NCI-H460 (cell line): ENCODE results near the gene MYOM3. TPM values are rescaled to one million over a fixed set of nuclear protein-coding genes. Genes with fewer than 3 reads are reported as not detected.
A peak's percentile ranks its signal among the peaks of the same experiment; 100 is the strongest.
"Not testable (repeated sequence)": the region's sequence is repeated elsewhere in the genome, so short reads cannot be mapped to it uniquely, and the experiment has no call there.

Source experiments
- DNase-seq: peaks from one replicate; pipeline ENCODE4 v3.0.0-alpha.2; 2016; ENCODE audit warnings: low read depth; ENCODE audit errors: extremely low read depth
- total RNA-seq: library from RNA; depleted of rRNA; stranded (reverse); fragments of >200 nt; shearing (Covaris generic); gene quantifications from 2 replicates; pipeline ENCODE4 v1.2.3, GENCODE V29; 2014

The MYOM3 gene
- total RNA-seq, 1 experiment from 2014 or later, result 3.1 TPM

DNA sequence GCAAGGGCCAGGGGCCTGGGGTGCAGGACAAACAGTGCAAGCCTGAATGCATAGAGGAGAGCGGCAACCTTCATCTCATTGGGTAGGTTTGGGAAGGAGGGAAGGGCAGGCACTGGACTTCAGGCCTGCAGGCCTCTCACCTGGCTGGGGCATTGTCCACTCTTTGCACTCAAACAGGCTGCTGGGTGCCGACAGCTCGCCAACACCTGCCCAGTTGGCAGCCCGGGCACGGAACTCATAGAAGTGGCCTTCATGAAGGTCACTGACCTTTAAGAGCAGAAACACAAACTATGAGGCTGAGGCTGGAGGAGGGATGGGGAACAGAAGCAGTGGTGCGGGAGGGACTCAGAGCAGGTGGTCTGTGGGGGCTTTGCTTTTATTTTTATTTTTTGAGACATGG is 30.7 kb downstream of the MYOM3 start:
- no peak for DNase-seq

DNA sequence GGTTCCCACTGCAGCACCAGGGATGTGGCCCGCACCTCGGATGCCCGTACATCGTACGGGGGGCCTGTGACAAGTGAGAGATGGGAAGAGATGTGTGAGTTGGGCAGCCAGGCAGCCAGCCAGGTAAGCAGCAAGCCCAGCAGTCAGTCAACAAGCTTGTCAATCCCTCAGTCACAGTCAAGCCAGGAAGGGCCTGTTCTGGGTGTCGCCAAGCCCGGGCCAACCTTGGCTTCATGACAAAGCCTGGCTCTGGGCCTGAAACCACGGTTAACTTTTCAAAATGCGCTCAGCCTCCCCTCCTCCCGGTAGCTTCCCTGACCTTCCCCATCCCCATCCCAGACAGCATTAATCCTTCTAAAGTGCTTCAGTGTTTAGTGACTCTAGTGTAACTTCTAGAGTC is 31.8 kb downstream of the MYOM3 start:
- DNase-seq, result no peak

DNA sequence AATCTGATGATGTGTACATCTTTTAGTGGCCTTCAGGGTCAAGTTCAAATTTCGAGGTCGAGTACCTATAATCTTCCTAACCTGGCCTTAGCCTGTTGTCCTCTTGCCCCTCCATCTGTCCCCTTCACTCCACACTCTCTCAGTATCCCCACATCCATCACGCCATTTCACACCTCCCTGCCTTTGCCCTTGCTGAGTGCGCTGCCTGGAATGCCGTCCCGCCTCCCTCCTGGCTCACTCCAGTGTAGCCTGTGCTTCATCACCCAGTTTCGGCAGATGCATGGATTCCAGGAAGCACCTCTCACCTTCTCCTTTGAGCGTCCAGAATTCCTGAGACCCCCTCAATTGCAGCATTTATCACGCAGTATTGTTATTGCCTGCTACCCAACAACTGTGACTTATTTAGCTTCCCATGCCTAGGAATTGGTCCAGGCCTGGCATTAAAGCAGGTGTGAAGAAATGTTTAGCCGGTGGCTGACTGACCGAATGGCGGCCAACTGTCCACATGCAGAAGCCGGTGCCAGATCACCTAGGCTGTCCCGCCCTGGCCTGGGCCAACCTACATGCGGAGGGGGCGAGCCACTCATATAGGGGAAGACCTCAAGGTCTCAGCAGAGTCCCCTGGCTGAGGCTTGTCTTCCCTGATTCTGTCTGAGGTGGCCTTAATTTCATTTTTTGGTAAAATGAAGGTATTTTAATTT is 34.5 kb downstream of the MYOM3 start:
- no peak for DNase-seq

DNA sequence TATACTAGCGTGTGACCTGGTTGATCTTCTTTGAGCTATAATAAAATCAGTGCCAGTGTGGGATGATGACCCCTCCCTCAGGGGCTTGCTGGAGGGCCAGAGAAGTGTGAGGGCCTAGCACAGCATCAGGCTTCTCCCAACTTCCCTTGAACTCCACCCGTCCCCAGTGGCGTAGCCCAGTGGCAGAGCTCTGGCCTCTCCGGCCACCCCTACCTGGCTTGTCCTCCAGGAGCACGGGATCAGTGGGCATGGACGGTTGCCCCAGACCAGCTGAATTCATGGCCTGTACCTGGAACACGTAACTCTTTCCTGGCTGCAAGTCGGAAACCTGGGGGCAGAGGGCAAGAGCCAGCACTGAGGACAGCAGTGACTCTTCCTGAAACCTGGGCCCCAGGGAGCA is 36.0 kb downstream of the MYOM3 start:
- DNase-seq, result no peak

DNA sequence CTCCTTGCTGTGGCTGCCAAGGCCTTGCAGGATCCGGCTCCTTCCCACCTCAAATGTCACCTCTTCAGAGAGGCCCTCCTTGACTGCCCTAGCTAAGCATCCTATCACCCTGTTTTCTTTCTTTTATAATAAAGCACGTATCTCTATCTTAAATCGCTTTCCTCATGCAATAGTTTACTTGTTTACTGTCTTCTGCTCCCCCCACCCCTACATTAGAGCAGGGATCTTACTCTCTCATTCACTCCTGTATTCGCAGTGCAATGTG is 36.4 kb downstream of the MYOM3 start:
- DNase-seq, result no peak

DNA sequence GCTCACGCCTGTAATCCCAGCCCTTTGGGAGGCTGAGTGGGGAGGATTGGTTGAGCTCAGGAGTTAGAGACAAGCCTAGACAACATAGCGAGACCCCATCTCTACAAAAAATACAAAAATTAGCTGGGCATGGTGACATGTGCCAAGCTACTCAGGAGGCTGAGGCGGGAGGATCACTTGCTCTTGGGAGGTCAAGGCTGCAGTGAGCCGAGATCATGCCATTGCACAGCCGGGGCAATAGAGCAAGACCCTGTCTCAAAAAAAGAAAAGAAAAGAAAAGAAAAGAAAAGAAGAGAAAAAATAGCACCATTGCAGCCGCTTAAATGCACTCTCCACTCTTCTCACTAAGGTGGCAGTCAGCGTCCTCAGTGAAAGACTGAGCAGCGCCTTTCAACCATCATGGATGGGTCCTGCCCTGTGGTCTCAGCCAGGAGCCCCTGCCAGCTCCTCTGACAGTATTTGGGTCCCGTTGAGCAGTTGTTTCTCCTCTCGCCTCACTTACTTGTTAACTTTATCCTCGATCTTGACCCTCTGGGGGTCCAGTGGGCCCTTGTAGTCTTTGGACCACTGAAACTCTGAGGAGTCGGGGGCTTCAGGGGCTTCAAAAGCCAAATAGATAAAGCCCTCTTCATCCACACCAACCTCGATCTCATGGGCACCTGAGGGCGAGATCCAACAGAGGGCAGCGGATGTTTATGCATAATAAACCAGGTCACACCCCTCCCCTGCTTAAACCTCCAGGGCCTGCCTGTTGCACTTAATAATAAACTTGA is 36.9 kb downstream of the MYOM3 start:
- DNase-seq, result no peak

DNA sequence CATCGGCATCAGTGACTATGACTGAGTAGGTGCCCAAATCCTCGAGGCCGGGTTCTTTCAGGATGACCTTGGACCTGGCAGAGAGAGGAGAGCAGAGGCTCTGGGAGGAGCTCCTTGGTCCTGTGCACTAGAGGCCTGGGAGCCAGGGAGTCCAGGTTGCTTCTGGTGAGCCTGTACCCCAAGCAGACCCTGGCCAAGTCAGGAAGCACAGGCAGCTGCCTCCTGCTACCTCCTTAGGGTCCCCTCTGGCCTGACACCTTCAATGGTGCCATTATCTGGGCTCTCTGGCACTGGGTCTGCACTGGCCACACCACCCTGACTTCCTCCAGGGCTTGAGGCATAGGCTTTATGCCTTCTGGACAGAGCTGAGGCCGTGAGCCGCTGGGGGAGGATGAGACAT is 37.7 kb downstream of the MYOM3 start:
- DNase-seq, result no peak

DNA sequence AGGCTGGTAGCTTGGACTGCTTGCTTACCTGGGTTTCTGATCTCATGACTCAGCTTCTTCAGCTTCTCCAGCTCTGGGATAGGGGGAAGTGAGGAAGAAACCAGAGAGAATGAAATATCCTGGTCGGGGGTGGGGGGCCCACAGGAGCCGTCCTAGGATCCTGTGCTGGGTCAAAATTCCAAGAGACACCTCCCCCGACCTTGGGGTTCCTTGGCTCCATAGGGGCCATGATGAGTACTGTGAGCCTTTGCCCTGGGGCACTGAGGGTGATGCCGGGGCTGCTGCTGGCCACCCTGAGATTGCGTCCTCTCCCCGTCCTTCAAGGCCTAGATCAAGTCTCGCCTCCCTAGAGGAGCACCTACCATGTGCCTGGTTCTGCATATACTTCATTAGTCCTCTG is 40.0 kb downstream of the MYOM3 start:
- DNase-seq, result no peak

DNA sequence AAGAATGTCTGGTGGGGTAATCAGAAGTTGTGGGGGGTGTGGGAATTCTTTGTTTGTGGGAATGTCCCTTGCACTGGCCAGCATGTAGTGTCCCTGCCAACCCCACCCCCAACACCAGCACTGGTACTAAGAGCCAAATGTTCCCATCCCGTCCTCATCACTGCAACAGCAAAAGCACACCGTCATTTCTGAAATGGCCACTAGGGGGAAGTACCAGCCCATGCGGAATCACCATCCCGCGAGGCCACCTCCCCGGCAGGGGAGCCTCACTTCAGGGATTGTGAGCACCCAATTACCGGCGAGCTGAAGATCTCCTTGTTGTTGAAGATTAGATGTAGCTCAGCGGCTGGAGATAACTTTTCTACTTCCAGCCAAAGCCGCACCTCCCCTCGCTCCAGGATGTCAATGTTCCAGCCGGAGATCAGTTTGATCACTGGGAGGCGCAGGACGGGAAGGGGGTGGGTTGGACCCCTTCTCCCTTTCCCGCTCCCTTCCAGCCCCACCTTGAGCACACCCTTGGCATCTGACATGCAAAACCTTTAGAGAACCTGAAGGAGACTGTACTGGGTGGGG is 41.0 kb downstream of the MYOM3 start:
- peak; percentile 76 for DNase-seq

DNA sequence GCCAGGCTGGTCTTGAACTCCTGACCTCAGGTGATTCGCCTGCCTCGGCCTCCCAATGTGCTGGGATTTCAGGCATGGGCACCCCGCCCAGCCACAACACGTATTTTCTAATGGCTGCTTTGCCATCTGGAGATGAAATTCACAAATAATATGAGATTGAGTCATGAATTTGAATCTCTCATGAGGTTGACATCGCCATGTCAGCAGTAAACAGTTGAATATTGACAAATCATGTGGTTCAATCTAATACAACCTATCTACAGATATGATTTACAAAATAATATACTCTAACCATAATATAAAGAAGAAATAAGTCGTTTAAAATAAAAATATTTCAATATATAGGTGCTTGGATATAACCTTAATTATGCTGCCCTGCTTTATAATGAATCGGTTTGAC is 42.1 kb downstream of the MYOM3 start:
- no peak for DNase-seq

DNA sequence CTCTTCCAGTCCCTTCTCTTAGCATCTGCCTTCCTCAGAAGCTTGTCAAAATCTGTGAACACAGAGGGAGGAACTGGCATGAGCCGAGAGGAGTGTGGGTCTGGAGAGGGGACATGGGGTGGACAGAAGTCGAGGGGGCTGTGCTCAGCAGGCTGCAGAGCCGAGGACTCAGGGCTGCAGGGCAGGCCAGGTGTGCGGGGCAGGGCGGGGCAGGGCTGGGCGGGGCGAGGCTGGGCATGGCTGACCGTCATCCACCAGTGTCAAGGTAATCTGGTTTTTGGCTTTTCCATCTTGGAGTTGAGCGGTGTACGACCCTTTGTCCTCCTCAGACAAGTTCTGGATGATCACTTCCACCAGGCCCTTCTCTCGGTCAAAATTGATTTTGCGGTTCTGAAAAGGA is 44.0 kb downstream of the MYOM3 start:
- no peak for DNase-seq

DNA sequence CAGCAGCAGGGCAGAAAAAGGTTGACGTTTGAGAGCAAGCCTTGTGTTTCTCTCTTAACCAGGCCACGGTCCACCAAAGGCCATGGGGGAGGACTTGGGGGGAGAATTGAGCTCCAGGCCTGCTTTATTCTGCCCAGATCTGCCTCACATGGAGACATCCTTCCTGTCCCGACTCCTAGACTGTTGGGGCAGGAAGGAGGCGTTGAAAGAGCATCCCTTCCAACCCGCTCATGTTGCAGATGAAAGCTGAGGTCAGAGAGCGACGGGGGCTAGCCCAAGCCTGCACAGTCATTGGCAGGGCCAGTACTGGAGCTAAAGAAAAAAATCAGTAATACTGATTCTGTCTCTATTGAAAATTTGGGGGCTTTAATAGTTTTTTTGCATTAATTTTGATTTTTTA is 46.6 kb downstream of the MYOM3 start:
- no peak for DNase-seq

DNA sequence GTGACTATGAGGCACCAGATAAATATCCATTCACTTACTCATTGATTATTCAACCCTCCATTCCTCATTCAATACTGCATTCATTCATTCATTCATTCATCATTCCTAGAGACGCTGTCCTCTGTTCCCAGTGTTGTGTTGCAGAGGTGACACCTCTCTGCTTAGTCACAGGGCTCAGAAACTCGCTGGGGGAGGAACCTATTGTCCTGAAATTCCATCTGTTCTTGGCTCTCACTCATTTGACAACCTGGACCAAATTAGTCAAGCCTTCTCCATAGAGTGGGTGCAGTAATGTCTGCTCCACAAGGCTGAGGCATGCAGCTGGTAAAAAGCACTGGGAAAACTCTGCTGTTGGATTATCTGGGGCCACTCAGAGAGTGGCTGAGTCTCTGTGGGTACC is 49.7 kb downstream of the MYOM3 start:
- DNase-seq, result no peak

DNA sequence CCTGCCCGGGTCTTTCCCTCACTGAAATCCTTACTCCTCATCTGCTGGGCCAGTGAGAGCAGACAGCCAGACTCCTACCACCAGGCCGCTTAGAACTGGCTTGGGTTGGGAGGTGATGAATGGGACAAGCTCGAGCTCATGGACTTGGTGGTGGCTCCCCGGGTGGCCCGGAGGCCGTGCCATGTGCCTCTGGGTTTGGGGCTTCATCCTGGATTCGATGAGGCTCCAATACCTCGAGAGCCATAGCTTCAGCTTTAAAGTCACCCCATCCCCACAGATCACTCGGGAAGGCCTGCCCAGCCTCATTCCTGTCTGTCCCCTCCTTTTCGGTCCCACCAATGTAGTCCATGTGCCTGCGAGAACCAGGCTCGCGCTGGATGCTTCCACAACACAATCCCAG is 51.5 kb downstream of the MYOM3 start:
- no peak for DNase-seq

DNA sequence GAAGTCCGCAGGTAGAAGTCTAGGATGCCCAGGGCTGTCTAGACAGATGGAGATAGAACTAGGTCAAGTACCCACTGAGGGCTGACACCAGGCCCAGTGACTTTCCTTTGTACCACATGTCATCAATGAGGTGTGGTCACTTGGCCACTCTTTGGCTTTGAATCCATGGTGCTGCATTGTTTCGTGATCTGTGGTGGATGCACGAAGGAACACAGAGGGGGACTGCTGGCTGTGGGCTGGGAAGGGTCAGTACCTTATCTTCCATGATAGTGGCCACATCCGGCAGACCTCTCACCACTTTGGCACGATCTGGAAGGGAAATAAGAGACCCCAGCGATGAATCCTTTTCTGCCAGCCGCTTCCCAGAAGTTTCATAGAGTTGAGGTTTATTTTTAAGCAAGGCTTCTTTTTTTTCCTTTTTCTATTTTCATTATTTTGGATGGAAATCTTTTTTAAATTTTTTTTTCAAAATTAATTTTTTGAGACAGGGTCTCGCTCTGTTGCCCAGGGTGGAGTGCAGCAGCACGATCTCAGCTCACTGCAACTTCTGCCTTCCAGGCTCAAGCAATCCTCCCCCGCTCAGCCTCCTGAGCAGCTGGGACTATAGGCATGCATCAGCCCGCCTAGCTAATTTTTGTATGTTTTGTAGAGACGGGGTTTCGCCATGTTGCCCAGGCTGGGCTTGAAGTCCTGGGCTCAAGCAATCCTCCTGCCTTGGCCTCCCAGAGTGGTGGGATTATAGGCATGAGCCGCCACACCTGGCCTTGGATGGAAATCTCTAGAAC is 53.1 kb downstream of the MYOM3 start:
- no peak for DNase-seq

DNA sequence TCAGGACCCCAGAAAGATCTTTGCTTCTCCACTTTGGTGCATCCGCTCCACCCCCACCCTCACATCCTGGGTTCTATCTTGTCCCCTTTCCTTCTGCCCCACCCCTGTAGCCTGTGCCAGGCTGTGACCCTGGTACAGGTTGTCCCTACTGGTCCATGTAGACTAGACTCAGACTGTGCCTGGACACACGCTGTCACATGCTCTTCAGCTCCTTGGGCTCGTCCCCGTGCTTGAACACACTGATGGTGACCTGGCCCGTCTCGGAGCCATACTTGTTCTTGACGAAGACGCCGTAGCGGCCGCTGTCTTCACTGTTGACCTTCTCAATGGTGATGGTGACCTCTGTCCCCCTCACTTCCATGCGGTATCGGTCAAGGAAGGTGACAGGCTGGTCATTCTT is 54.8 kb downstream of the MYOM3 start:
- DNase-seq, result no peak

DNA sequence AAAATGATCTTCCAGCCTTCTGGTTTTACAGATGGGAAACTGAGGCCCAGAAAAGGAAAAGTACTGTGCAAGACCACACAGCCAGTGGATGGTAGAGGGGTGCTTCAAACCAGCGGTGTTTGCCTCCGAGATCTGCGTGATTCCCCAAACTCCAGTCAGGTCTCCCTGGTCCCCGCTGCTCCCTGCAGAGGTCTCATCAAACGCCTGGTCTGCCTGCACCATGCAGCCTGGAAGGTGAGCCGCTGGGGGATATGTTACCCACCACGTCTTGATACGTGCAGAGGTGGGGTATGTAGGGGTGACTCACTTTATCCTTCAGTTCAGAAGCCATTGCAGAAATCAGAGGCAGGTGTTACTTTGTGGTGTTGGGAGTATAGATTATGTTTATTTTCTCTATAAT is 56.3 kb downstream of the MYOM3 start:
- DNase-seq, result no peak

DNA sequence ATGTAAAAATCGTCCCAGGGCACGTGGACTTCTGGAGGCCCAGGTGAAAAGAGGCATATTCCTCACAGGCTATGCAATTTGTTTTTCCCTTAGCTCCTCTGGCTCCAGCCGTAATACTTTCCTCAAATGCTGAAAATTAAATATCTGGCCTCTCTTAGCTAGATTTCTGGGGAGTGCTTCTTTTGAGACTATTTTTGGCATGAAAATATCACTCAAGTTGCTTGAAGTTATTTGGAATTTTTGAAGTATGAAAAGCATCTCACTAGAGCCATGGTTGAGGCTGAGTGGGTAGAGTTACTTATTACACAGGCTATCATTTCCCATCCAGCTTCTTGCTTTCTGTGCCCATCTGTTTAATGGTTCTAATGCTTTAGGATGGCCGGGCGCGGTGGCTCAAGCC is 59.7 kb downstream of the MYOM3 start:
- DNase-seq, result no peak

DNA sequence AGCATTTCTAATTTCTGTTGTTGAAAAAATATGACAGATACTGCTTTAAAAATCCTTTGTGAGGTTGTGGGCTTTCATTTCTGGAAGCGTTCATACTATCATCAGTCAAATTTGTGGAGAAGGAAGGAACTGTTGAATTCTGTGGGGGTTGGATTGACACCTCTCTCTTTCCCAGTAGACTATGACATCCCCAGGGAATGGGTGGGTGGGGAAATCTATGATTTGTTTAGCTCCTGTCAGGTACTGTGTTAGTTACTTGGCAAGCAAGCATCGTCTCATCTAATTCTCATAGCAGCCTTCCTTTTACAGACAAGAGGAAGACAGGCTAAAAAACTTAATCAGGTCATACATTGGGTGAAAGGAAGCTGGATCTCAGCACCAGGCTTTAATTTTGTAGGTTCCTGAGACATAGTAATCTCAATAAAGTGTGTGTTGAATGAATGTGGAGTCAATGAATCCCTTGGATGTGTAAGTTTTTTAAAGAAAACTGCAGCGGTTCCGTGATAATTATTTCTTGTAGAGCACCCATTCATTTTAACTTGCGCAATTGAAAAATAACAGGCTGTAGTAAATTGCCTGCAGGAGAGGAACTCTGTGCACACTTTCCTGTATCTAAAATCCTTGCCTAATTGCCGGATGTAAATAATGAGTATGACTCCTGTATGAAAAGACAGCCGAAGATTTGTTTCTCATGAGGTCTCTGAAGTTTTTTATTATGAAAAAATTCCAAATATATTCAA is 60.6 kb downstream of the MYOM3 start:
- peak; percentile 14 for DNase-seq

DNA sequence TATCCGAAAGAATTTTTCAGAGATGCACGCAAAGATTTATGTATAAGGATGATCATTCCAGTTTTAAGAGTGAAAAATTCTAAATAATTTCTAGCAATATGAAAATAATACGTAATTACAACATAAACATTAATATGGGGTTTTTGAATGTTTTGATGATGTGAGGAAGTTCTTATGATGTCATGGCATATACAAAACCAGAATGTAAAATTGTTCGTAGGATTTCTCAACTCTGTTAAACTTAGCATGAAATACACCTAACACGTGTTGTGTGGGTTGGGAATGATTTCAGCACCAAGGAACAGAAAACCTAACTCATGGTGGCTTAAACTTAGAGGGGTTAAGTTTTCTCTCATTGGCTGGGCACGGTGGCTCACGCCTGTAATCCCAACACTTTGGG is 62.2 kb downstream of the MYOM3 start:
- no peak for DNase-seq

DNA sequence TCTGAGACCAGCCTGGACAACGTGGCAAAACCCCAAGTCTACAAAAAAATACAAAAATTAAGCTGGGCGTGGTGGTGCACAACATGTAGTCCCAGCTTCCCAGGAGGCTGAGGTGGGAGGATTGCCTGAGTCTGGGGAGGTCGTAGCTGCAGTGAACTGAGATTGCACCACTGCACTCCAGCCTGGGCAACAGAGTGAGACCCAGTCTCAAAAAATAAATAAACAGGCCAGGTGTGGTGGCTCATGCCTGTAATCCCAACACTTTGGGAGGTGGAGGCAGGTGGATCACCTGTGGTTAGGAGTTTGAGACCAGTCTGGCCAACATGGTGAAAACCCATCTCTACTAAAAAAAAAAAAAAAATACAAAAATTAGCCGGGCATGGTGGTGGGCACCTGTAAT is 63.0 kb downstream of the MYOM3 start:
- DNase-seq, result not testable (repeated sequence)
